BE2C (cell line): Measurements from ENCODE around the gene P2RX3.
"Not testable (repeated sequence)": the region's sequence is repeated elsewhere in the genome, so short reads cannot be mapped to it uniquely, and the experiment has no call there.

Experiments used
- DNase-seq: peaks from one replicate; pipeline ENCODE4 v3.0.0-alpha.2; 2020
- H3K27me3 ChIP-seq: fragments of 250-450 bp; sonication (Bioruptor Pico); 2 replicates; pipeline ENCODE4 v1.5.1; 2020; ENCODE audit warnings: mild to moderate bottlenecking
- H3K36me3 ChIP-seq: fragments of 250-450 bp; sonication (Bioruptor Pico); 2 replicates; pipeline ENCODE4 v1.5.1; 2020; ENCODE audit warnings: mild to moderate bottlenecking
- H3K4me1 ChIP-seq: fragments of 250-450 bp; sonication (Bioruptor Pico); 2 replicates; pipeline ENCODE4 v1.5.1; 2020
- H3K4me3 ChIP-seq: 2 replicates; pipeline ENCODE4 v1.5.1; 2011; ENCODE audit warnings: low read depth, low read length
- H3K9me3 ChIP-seq: fragments of 250-450 bp; sonication (Bioruptor Pico); 2 replicates; pipeline ENCODE4 v1.5.1; 2020
- TF ChIP-seq, protein P1 (sequence below): IDR thresholded peaks from 2 replicates; pipeline ENCODE4 v1.5.1; 2012; ENCODE audit warnings: mild to moderate bottlenecking, low read depth, low read length

Gene P2RX3

DNA sequence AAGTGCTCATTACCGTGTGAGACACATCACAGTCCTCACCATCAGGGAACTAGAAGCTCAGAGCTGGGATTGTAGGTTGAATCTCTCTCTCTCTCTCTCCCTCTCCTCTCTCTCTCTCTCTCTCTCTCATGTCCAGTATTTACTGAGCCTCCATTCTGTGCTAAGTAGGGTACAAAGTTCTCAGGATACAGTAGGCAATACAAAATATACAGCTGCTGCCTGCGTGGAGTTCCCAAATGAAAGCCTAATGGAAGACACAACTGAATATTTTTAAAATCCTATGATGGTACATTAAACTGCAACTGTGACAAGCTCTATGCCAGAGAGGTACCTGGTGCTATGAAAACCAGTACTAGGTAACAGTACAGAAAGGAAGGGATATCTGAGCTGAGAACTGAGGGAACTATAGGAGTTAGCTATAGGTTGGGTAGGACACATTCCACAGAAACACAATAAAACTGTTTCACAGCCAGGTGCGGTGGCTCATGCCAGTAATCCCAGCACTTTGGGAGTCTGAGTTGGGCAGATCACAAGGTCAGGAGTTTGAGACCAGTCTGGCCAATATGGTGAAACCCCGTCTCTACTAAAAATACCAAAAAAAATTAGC is 61.9 kb downstream of the P2RX3 start:
- no peaks in the 10 kb centered on the region for H3K4me1 ChIP-seq
- H3K9me3 ChIP-seq, result no peaks in the 10 kb centered on the region
- H3K4me3 ChIP-seq, result no peak overlapping the region
- H3K36me3 ChIP-seq, result no peaks in the 10 kb centered on the region
- H3K27me3 ChIP-seq, result no peaks in the 10 kb centered on the region
- no peak for DNase-seq
- TF ChIP-seq, protein P1, sequence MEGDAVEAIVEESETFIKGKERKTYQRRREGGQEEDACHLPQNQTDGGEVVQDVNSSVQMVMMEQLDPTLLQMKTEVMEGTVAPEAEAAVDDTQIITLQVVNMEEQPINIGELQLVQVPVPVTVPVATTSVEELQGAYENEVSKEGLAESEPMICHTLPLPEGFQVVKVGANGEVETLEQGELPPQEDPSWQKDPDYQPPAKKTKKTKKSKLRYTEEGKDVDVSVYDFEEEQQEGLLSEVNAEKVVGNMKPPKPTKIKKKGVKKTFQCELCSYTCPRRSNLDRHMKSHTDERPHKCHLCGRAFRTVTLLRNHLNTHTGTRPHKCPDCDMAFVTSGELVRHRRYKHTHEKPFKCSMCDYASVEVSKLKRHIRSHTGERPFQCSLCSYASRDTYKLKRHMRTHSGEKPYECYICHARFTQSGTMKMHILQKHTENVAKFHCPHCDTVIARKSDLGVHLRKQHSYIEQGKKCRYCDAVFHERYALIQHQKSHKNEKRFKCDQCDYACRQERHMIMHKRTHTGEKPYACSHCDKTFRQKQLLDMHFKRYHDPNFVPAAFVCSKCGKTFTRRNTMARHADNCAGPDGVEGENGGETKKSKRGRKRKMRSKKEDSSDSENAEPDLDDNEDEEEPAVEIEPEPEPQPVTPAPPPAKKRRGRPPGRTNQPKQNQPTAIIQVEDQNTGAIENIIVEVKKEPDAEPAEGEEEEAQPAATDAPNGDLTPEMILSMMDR, result no peak

DNA sequence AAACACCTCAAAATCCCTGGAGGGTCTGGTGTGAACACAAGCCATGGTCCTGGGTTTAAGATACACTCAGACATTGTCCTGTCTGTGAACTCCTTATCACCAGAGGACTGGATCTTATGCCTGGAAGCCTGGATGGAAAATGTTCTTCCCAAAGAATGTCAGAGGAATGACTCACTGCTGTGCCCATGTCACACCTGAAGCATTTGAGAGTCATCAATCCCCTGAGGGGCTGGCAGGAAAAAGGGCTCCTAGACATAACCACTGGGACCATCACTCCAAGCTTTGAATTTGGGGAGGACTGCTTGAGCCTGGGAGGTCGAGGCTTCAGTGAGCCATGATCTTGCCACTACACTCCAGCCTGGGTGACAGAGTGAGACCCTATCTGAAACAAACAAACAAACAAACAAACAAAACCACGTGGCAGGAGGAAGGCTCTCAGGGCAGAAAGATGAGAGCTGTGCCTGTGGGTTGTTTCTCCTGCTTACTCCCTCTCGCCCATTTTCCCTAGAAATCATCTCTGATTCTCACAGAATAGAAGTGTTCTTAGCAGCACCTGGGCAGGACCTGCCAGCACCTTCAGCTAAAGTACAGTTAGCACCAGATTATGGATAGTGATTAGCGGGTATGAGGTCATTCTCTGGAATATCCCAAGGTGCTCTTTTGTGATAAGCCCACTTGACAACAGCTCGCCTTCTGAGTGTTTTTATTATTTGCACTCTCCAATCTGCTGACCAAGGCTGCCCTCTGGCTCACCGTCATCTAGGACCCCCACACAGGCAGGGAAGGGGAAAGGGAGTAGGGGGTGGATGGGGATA is 64.2 kb downstream of the P2RX3 start:
- H3K27me3 ChIP-seq, result no peaks in the 10 kb centered on the region

DNA sequence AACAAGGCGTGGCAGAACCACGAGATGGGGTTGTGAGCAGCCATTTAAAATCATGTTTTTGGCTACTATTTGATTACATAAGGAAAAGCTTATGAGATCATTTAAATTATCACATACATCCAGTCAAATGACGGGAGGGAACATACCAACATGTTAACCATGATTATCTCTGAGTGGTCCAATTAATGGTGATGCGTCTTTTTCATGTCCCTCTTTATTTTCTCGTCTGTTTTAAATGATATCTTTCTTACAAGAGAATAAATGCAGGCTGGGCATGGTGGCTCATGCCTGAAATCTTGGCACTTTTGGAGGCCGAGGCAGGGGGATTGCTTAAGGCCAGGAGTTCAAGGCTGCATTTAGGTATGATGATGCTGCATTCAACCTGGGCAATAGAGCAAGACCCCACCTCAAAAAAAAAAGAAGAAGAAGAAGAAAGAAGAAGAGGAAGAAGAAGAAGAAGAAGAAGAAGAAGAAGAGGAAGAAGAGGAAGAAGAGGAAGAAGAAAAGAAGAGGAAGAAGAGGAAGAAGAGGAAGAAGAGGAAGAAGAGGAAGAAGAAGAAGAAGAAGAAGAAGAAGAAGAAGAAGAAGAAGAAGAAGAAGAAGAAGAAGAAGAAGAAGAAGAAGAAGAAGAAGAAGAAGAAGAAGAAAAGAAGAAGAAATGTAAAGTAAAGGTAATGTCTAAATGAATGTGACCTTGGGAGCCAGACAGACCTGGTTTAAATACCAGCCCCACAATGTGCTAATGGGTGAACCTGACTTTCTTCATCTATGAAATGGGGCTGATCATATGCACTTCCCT is 65.0 kb downstream of the P2RX3 start:
- not testable (repeated sequence) for H3K36me3 ChIP-seq, H3K4me1 ChIP-seq, H3K9me3 ChIP-seq, H3K27me3 ChIP-seq, DNase-seq, H3K4me3 ChIP-seq

More for the DNA sequence above, 64.2 kb downstream of the P2RX3 start:
- TF ChIP-seq, protein P1, result no peak
- Histone ChIP-seq H3K4me3 (no peak overlapping the region), H3K36me3 (no peaks in the 10 kb centered on the region), H3K9me3 (no peaks in the 10 kb centered on the region), H3K4me1 (no peaks in the 10 kb centered on the region)
- DNase-seq, result no peak

DNA sequence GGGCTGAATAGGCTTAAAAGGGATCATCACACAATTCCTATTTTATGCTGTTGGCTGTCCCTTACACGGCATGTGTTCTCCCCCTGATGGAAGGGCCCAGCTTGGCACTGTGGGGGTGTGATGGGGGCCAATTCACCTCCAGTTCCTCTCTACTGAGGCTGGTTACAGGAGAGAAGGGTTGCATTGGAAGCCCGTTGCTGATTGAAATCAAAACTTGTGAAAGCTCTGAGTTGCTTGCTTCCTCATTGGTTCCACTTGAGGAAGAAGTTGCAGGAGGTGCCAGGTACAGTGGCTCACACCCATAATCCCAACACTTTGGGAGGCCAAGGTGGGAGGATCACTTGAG is 65.6 kb downstream of the P2RX3 start:
- no peaks in the 10 kb centered on the region for H3K4me1 ChIP-seq
- H3K27me3 ChIP-seq, result no peaks in the 10 kb centered on the region
- DNase-seq, result no peak
- H3K4me3 ChIP-seq, result no peak overlapping the region
- no peaks in the 10 kb centered on the region for H3K36me3 ChIP-seq
- TF ChIP-seq, protein P1, result no peak
- no peaks in the 10 kb centered on the region for H3K9me3 ChIP-seq

DNA sequence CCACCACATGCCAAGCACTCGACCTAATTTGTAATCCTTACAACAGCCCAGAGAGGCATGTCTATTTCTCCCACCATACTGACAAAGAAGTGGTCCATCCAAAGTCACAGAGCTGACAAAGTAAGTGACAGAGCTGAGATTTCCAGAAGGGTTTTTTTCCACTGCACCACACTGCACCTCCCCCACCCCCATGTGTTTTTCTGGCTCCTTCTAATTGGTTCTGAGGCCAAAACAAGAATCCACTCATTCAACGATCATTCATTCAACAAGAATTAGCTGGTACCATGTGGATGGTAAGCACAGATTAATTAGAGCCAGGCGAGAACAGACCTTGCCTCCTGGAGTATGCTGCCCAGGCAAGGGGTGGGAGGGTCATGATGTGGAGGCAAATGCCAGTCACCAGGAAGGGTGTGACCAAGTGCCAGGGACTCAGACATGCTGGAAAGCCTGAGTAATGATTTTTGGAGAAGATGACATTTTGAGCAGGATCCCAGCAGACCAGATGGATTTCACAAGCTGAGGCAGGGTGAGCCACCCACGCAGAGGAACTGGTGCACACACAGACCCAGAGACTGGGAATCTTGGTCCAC is 67.2 kb downstream of the P2RX3 start:
- H3K4me3 ChIP-seq, result no peak overlapping the region
- DNase-seq, result no peak
- H3K27me3 ChIP-seq, result no peaks in the 10 kb centered on the region
- no peaks in the 10 kb centered on the region for H3K4me1 ChIP-seq
- TF ChIP-seq, protein P1, result no peak
- H3K9me3 ChIP-seq, result no peaks in the 10 kb centered on the region
- H3K36me3 ChIP-seq, result no peaks in the 10 kb centered on the region

DNA sequence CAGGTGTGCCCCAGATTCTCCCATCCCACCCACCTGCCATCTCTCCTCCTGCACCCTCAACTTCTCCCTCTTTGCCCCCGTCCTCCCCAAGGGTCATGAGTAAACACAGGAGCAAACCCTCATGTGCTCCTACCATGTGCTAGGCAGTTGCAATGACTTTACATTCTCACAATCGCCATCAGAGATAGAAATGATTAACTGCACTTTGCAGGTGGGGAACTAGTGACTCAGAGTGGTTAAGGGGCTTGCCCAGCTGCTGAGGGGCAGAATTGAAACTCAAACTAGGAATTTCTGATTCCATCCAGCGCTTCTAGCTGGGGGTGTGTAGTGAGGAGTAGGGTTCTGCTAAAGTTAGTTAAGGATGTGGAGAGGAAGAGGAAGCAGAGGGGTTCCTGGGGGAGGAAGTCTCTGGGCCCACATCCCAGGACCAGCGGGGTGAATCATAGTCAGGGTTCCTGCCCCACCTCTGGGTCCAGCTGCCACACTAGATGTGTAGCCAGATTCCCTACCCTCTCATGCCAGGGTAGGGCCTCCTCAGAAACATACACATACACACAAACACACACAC is 68.3 kb downstream of the P2RX3 start:
- Histone ChIP-seq H3K4me1 (no peaks in the 10 kb centered on the region), H3K27me3 (no peaks in the 10 kb centered on the region), H3K9me3 (no peaks in the 10 kb centered on the region), H3K4me3 (no peak overlapping the region), H3K36me3 (no peaks in the 10 kb centered on the region)
- no peak for DNase-seq
- TF ChIP-seq, protein P1, result no peak
